ENCODE measurements around the gene SCAMP4. TPM values are rescaled to one million over a fixed set of nuclear protein-coding genes. Genes with fewer than 3 reads are reported as not detected.
"Not testable (repeated sequence)": the region's sequence is repeated elsewhere in the genome, so short reads cannot be mapped to it uniquely, and the experiment has no call there.

SCAMP4 gene
- total RNA-seq, 1 donor from 2014 or later, result 75.8 TPM

- H3K36me3 Mint-ChIP-seq (ENCODE audit: unreplicated experiment), result no peaks in the 10 kb centered on the region
- peak overlapping the region; percentile 82 for H3K27ac Mint-ChIP-seq (ENCODE audit: unreplicated experiment)
- no peak for DNase-seq (ENCODE audit: extremely low spot score, unreplicated experiment)
- H3K4me3 Mint-ChIP-seq (ENCODE audit: unreplicated experiment), result peak overlapping the region; percentile 98
- no peaks in the 10 kb centered on the region for H3K9me3 Mint-ChIP-seq (ENCODE audit: unreplicated experiment)
- H3K4me1 Mint-ChIP-seq (ENCODE audit: unreplicated experiment), result peaks cover 30% of the 10 kb centered on the region
- no peak for TF ChIP-seq CTCF (IDR thresholded peaks at IDR 0.05)
- no peaks in the 10 kb centered on the region for H3K27me3 Mint-ChIP-seq (ENCODE audit: unreplicated experiment)
Measured at GRCh38 chr19:1883784-1884183, 21.4 kb upstream of the SCAMP4 start.

- H3K9me3 Mint-ChIP-seq (ENCODE audit: unreplicated experiment), result no peaks in the 10 kb centered on the region
- H3K27ac Mint-ChIP-seq (ENCODE audit: unreplicated experiment), result peak overlapping the region; percentile 82
- H3K27me3 Mint-ChIP-seq (ENCODE audit: unreplicated experiment), result no peaks in the 10 kb centered on the region
- DNase-seq (ENCODE audit: extremely low spot score, unreplicated experiment), result no peak
- H3K4me3 Mint-ChIP-seq (ENCODE audit: unreplicated experiment), result peak overlapping the region; percentile 98
- no peaks in the 10 kb centered on the region for H3K36me3 Mint-ChIP-seq (ENCODE audit: unreplicated experiment)
- no peak for TF ChIP-seq CTCF (IDR thresholded peaks at IDR 0.05)
- peaks cover 30% of the 10 kb centered on the region for H3K4me1 Mint-ChIP-seq (ENCODE audit: unreplicated experiment)
Measured at GRCh38 chr19:1884291-1884718, 20.9 kb upstream of the SCAMP4 start.

- H3K4me1 Mint-ChIP-seq (ENCODE audit: unreplicated experiment), result peaks cover 30% of the 10 kb centered on the region
- H3K27ac Mint-ChIP-seq (ENCODE audit: unreplicated experiment), result peak overlapping the region; percentile 82
- no peaks in the 10 kb centered on the region for H3K27me3 Mint-ChIP-seq (ENCODE audit: unreplicated experiment)
- peak overlapping the region; percentile 98 for H3K4me3 Mint-ChIP-seq (ENCODE audit: unreplicated experiment)
- H3K9me3 Mint-ChIP-seq (ENCODE audit: unreplicated experiment), result no peaks in the 10 kb centered on the region
- no peaks in the 10 kb centered on the region for H3K36me3 Mint-ChIP-seq (ENCODE audit: unreplicated experiment)
- no peak for TF ChIP-seq CTCF (IDR thresholded peaks at IDR 0.05)
- no peak for DNase-seq (ENCODE audit: extremely low spot score, unreplicated experiment)
Measured at GRCh38 chr19:1884719-1885334, 20.4 kb upstream of the SCAMP4 start.

- not testable (repeated sequence) for H3K9me3 Mint-ChIP-seq (ENCODE audit: unreplicated experiment); H3K27me3 Mint-ChIP-seq (ENCODE audit: unreplicated experiment); H3K36me3 Mint-ChIP-seq (ENCODE audit: unreplicated experiment)
- peak within 1 kb of the TSS; percentile 98 for H3K4me3 Mint-ChIP-seq (ENCODE audit: unreplicated experiment)
- peaks cover 30% of the 10 kb centered on the region for H3K4me1 Mint-ChIP-seq (ENCODE audit: unreplicated experiment)
- peak within 1 kb of the TSS; percentile 82 for H3K27ac Mint-ChIP-seq (ENCODE audit: unreplicated experiment)
- peak; percentile 96 for DNase-seq (ENCODE audit: extremely low spot score, unreplicated experiment)
Measured at GRCh38 chr19:1885398-1886119, 19.6 kb upstream of the SCAMP4 start, which contains the start of gene ABHD17A. ABHD17A (minus strand) TSS chr19:1885496; CDS start chr19:1881566, 3,930 bp downstream.

GRCh38 chr19:1886360-1886759 lies 18.8 kb upstream of the SCAMP4 start:
- not testable (repeated sequence) for H3K4me3 Mint-ChIP-seq (ENCODE audit: unreplicated experiment); H3K9me3 Mint-ChIP-seq (ENCODE audit: unreplicated experiment); H3K27ac Mint-ChIP-seq (ENCODE audit: unreplicated experiment); DNase-seq (ENCODE audit: extremely low spot score, unreplicated experiment); H3K27me3 Mint-ChIP-seq (ENCODE audit: unreplicated experiment); H3K36me3 Mint-ChIP-seq (ENCODE audit: unreplicated experiment)
- H3K4me1 Mint-ChIP-seq (ENCODE audit: unreplicated experiment), result peaks cover 30% of the 10 kb centered on the region

GRCh38 chr19:1888385-1888784 lies 16.8 kb upstream of the SCAMP4 start:
- Mint-ChIP-seq H3K9me3 (ENCODE audit: unreplicated experiment) (no peaks in the 10 kb centered on the region), H3K4me3 (ENCODE audit: unreplicated experiment) (no peak overlapping the region), H3K36me3 (ENCODE audit: unreplicated experiment) (no peaks in the 10 kb centered on the region), H3K27ac (ENCODE audit: unreplicated experiment) (no peak overlapping the region), H3K27me3 (ENCODE audit: unreplicated experiment) (no peaks in the 10 kb centered on the region), H3K4me1 (ENCODE audit: unreplicated experiment) (peaks cover 16% of the 10 kb centered on the region)
- no peak for DNase-seq (ENCODE audit: extremely low spot score, unreplicated experiment)
- TF ChIP-seq CTCF (IDR thresholded peaks at IDR 0.05), result no peak

Measured in osteocyte (in vitro differentiated cells).